Lower leg skin (tissue), 4 donors: ENCODE data around the gene RBM47. TPM values are rescaled to one million over a fixed set of nuclear protein-coding genes. Genes with fewer than 3 reads are reported as not detected.

Source experiments
- DNase-seq, 2 donors: peaks; one replicate each; pipeline ENCODE4 v3.0.0-alpha.2; 2019; ENCODE audit warnings: low spot score in 2 of 2
- H3K4me3 ChIP-seq: fragments of 200-600 bp; sonication (generic); 2 replicates; pipeline ENCODE4 v1.5.1; 2017; ENCODE audit warnings: mild to moderate bottlenecking, low read depth; ENCODE audit not compliant: poor library complexity, severe bottlenecking
- POLR2A ChIP-seq, 2 donors: fragments of 450-650 bp; IDR thresholded peaks; one replicate each; pipeline ENCODE4 v1.6.1; 2016 to 2017; ENCODE audit warnings: antibody characterized with exemption in 2 of 2, mild to moderate bottlenecking in 1 of 2, moderate library complexity in 1 of 2
- WGBS, 2 donors: methylation state at CpG; one replicate each; pipeline ENCODE4 v1.1.5; 2018; 5-methylcytosine and 5-hydroxymethylcytosine counted together
- intact Hi-C: fragments of 100-400 bp; cut with DNase I; formaldehyde crosslinking; loops from one replicate; pipeline ENCODE4 v1.15.0; 2023; ENCODE audit warnings: low total_unique reads
- total RNA-seq, 4 donors: library from RNA; depleted of rRNA; stranded (reverse); fragments of >200 nt; gene quantifications; one replicate each; pipeline ENCODE4 v1.1.0, GENCODE V29; 2016
- TF ChIP-seq, protein P1 (sequence below), 3 donors: fragments of 450-650 bp; IDR thresholded peaks; one replicate each; pipeline ENCODE4 v1.5.1; 2016; ENCODE audit warnings: antibody characterized with exemption in 3 of 3, mild to moderate bottlenecking in 3 of 3, moderate library complexity in 2 of 3

RBM47 gene
- total RNA-seq, 4 donors from 2014 or later = 38.4 to 73.8 (median 46.9) TPM

DNA sequence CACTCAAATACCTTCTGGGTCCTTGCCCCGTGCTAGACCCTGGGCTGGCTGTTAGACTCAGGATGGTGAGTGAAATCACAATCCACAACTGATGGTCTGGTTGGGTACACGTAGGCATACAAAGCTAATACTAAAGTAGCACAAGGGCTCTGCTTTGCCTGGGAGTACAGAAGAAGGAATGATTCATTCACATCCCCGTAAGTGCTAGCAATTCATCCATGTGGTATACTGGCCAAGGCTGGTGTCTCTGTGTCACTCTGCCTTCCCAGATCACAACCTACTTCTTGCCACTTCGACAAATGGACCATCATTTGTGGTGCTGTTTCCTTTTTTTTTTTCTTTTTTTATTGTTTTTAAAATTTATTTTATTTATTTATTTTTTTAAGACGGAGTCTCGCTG lies 19.7 kb upstream of the RBM47 start:
- 87 to 92% methylated on average over 6 of the region's 6 CpGs for WGBS, 2 donors
- no peak overlapping the region for H3K4me3 ChIP-seq
- no peak for TF ChIP-seq POLR2A (IDR thresholded peaks at IDR 0.05)
- TF ChIP-seq, protein P1, sequence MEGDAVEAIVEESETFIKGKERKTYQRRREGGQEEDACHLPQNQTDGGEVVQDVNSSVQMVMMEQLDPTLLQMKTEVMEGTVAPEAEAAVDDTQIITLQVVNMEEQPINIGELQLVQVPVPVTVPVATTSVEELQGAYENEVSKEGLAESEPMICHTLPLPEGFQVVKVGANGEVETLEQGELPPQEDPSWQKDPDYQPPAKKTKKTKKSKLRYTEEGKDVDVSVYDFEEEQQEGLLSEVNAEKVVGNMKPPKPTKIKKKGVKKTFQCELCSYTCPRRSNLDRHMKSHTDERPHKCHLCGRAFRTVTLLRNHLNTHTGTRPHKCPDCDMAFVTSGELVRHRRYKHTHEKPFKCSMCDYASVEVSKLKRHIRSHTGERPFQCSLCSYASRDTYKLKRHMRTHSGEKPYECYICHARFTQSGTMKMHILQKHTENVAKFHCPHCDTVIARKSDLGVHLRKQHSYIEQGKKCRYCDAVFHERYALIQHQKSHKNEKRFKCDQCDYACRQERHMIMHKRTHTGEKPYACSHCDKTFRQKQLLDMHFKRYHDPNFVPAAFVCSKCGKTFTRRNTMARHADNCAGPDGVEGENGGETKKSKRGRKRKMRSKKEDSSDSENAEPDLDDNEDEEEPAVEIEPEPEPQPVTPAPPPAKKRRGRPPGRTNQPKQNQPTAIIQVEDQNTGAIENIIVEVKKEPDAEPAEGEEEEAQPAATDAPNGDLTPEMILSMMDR (IDR thresholded peaks at IDR 0.05) = no peak
- intact Hi-C loops = no loop called here
- DNase-seq = no peak

DNA sequence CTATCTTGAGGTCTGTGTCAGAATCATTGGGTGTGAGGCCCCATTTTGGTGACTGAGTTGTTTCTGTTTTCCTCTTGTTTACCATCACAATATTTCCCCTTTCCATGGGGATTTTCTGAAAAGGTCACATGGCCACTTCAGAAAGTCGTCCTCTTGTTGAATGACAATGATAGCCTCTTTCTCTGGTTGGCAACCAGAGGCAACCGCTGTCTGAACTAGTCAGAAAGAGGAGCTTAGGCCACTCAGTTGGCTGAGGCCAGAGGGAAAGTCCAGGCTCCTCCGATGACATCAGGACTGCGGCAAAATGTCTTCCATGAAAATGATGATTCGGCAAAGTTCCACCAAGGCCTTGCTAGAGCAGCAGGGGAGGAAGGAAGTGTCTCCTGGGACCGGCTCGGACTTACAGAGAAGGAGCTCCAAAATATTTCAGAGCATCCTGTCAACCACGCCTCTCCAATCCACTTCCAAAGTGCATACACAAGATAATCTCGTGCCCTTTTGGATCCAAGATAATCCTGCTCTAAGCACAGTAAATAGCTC lies 19.1 kb upstream of the RBM47 start:
- 75 to 78% methylated on average over 9 of the region's 9 CpGs for WGBS, 2 donors
- intact Hi-C loops = no loop called here
- TF ChIP-seq POLR2A (IDR thresholded peaks at IDR 0.05) = no peak
- TF ChIP-seq, protein P1 (IDR thresholded peaks at IDR 0.05) = no peak
- no peak overlapping the region for H3K4me3 ChIP-seq
- peak in 1 of 2 donors; percentile 22 for DNase-seq

DNA sequence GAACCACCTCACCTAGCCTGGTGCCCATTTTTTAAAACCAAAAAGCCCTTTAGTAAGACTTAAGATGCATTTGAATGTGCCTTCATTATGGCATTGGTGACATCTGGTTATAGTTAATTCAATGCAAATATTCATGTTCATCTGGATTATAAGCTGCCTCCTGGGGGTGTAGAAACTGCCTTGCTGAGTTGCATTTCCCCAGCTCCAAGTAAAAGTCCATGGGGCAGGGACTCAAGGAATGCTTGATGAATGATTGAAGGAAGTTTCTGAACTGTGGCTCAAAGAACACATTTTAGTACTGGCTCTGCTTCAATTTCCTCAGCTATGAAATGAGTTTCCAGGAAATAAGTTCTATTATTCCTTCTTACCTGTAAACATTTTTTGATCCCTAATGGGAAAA lies 18.5 kb upstream of the RBM47 start:
- intact Hi-C loops = no loop called here
- no peak overlapping the region for H3K4me3 ChIP-seq
- no peak for TF ChIP-seq POLR2A (IDR thresholded peaks at IDR 0.05)
- TF ChIP-seq, protein P1 (IDR thresholded peaks at IDR 0.05) = no peak
- DNase-seq = no peak

DNA sequence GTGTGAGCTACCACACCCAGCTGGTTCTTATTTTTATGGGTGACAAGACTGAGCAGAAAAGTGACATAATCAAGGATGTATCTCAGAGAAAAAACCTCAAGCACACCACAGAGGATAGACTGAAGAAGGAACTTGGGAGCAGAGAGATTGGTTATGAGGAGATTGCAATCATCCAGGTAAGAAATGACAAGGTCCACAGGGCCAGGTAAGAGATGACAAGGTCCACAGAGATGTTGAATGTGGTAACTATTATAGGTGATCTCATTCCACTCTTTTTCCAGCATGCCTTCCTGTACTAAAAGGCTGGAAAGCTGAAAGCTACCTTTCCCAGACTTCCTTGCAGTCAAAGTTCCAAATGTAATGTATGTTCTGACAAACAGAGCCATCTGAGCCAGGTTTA lies 15.9 kb upstream of the RBM47 start:
- no peak for TF ChIP-seq POLR2A (IDR thresholded peaks at IDR 0.05)
- TF ChIP-seq, protein P1 (IDR thresholded peaks at IDR 0.05) = no peak
- no peak for DNase-seq
- no peak overlapping the region for H3K4me3 ChIP-seq
- intact Hi-C loops = no loop called here

DNA sequence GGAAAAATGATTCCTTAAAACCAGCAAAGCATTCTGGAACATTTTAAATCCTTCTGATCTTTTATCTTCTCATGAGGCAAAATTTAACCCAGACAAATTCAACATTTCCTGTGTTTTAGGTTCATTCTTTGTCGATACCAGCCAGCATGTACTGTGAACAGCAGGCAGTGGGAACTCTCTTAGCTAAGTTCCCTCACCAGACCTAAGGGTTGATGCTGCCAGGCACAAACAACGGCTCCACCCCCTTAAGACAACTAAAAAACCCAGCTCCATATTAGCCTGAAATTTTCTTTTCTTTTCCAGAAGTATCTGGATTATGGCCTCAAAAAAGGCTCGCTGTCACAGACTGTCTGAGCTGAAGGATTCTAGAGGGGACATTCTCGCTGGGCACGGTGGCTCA lies 2.4 kb upstream of the RBM47 start:
- intact Hi-C loops = no loop called here
- no peak for DNase-seq
- TF ChIP-seq, protein P1 (IDR thresholded peaks at IDR 0.05) = no peak
- no peak for TF ChIP-seq POLR2A (IDR thresholded peaks at IDR 0.05)
- 82% methylated on average over 5 of the region's 5 CpGs for WGBS, 2 donors
- H3K4me3 ChIP-seq = no peak overlapping the region

DNA sequence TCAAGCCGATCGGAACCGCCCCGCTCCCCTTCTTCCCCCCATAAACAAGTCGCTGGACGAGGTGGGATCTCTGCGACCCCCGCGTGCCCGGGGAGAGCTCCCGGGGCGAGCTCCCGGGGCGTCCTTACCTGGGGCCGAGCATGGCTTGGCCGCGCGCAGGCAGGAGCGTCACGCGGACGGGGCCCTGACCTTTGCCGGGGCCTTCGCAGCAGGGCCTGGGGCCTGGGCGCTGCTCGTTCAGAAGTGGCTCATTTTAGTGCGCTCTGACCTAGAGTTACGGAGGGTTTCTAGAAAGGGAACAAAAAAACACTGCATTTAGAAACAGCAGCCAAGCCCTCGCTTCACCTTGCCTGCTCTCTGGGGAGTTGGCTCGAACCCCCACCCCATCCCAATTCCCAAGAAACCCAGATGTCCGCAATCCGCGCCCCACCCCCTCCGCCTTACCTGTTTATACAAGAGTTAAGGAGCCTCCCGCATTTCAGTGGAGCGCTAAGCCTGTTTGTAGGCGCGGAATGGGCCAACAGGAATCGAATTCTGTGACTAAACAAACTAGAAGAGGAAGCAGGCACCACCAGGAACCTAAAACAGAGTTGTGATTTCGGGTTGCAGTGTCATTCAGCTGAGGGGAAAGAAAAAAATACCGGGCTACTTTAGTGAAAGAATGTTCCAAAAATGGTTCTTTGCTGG lies 814 bp upstream of the RBM47 start:
- intact Hi-C loops = no loop called here
- TF ChIP-seq, protein P1 (IDR thresholded peaks at IDR 0.05) = no peak
- no peak for TF ChIP-seq POLR2A (IDR thresholded peaks at IDR 0.05)
- H3K4me3 ChIP-seq = peak overlapping the region; percentile 55
- DNase-seq = peak in 1 of 2 donors; percentile 56
- 39 to 50% methylated on average over 40 to 41 of the region's 41 CpGs for WGBS, 2 donors
